ENCODE results near the gene DAGLA.
A peak's percentile ranks its signal among the peaks of the same experiment; 100 is the strongest.

The DAGLA gene

GRCh38 chr11:61760946-61761345, 80.8 kb downstream of the DAGLA start:
- no peak overlapping the region for H3K9ac ChIP-seq
- TF ChIP-seq Cebpa-rat (IDR thresholded peaks at IDR 0.05), result no peak

GRCh38 chr11:61761440-61762222, 81.4 kb downstream of the DAGLA start:
- H3K4me1 ChIP-seq, result peaks cover 12 to 21% (median 15%) of the 10 kb centered on the region in 10 experiments
- H3K9me3 ChIP-seq (replicated peaks in 1 of 11), result no peaks in the 10 kb centered on the region
- H3K36me3 ChIP-seq, result no peaks in the 10 kb centered on the region
- no peaks in the 10 kb centered on the region for H3K27me3 ChIP-seq
- H3K27ac ChIP-seq, result no peak overlapping the region
- H4K20me1 ChIP-seq, result no peaks in the 10 kb centered on the region
- H3K9ac ChIP-seq, result no peak overlapping the region
- H3K4me3 ChIP-seq, result no peak overlapping the region
- no peak for TF ChIP-seq Cebpa-rat (IDR thresholded peaks at IDR 0.05)
- no peak overlapping the region for H3K4me2 ChIP-seq

More at GRCh38 chr11:61760946-61761345, 80.8 kb downstream of the DAGLA start:
- Histone ChIP-seq H3K4me1 (peaks cover 19 to 23% (median 21%) of the 10 kb centered on the region in 10 experiments), H4K20me1 (no peaks in the 10 kb centered on the region), H3K4me2 (no peak overlapping the region), H3K36me3 (no peaks in the 10 kb centered on the region), H3K4me3 (no peak overlapping the region), H3K27ac (no peak overlapping the region), H3K27me3 (no peaks in the 10 kb centered on the region), H3K9me3 (replicated peaks in 1 of 11) (no peaks in the 10 kb centered on the region)

GRCh38 chr11:61762223-61762615, 82.0 kb downstream of the DAGLA start:
- H3K9ac ChIP-seq, result no peak overlapping the region; a peak in 1 of 22 replicates
- H3K4me1 ChIP-seq, result peaks cover 6 to 20% (median 10%) of the 10 kb centered on the region in 10 experiments
- no peak overlapping the region for H3K27ac ChIP-seq
- H3K4me3 ChIP-seq, result no peak overlapping the region
- H3K36me3 ChIP-seq, result no peaks in the 10 kb centered on the region
- H3K27me3 ChIP-seq, result no peaks in the 10 kb centered on the region
- no peak for TF ChIP-seq Cebpa-rat (IDR thresholded peaks at IDR 0.05)
- no peaks in the 10 kb centered on the region for H4K20me1 ChIP-seq
- H3K4me2 ChIP-seq, result no peak overlapping the region
- no peaks in the 10 kb centered on the region for H3K9me3 ChIP-seq (replicated peaks in 1 of 11)

GRCh38 chr11:61762798-61763197, 82.6 kb downstream of the DAGLA start:
- Histone ChIP-seq H3K4me3 (no peak overlapping the region), H3K9me3 (replicated peaks in 1 of 11) (no peaks in the 10 kb centered on the region), H3K9ac (no peak overlapping the region; a peak in 1 of 22 replicates), H3K4me1 (peaks cover under 1 to 15% (median 5%) of the 10 kb centered on the region in 10 experiments; a peak in 16 of 20 replicates), H3K36me3 (no peaks in the 10 kb centered on the region), H4K20me1 (no peaks in the 10 kb centered on the region), H3K4me2 (no peak overlapping the region), H3K27ac (no peak overlapping the region), H3K27me3 (no peaks in the 10 kb centered on the region)
- no peak for TF ChIP-seq Cebpa-rat (IDR thresholded peaks at IDR 0.05)

GRCh38 chr11:61763930-61764605, 83.9 kb downstream of the DAGLA start:
- no peak overlapping the region for H3K9ac ChIP-seq
- no peaks in the 10 kb centered on the region for H3K9me3 ChIP-seq (replicated peaks in 1 of 11)
- no peaks in the 10 kb centered on the region for H3K27me3 ChIP-seq
- H3K27ac ChIP-seq, result no peak overlapping the region
- H3K4me3 ChIP-seq, result no peak overlapping the region
- H4K20me1 ChIP-seq, result no peaks in the 10 kb centered on the region
- peaks cover 5 to 18% (median 11%) of the 10 kb centered on the region in 10 experiments; a peak in 18 of 20 replicates for H3K4me1 ChIP-seq
- no peaks in the 10 kb centered on the region for H3K36me3 ChIP-seq
- no peak for TF ChIP-seq Cebpa-rat (IDR thresholded peaks at IDR 0.05)
- H3K4me2 ChIP-seq, result no peak overlapping the region

GRCh38 chr11:61764606-61765260, 84.5 kb downstream of the DAGLA start:
- Histone ChIP-seq H3K4me3 (no peak overlapping the region), H3K36me3 (no peaks in the 10 kb centered on the region), H4K20me1 (no peaks in the 10 kb centered on the region), H3K4me1 (peaks cover 5 to 21% (median 14%) of the 10 kb centered on the region in 10 experiments; a peak in 18 of 20 replicates), H3K9me3 (replicated peaks in 1 of 11) (no peaks in the 10 kb centered on the region), H3K9ac (no peak overlapping the region), H3K4me2 (no peak overlapping the region), H3K27ac (no peak overlapping the region), H3K27me3 (no peaks in the 10 kb centered on the region)
- no peak for TF ChIP-seq Cebpa-rat (IDR thresholded peaks at IDR 0.05)

GRCh38 chr11:61765550-61766253, 85.5 kb downstream of the DAGLA start:
- H4K20me1 ChIP-seq, result no peaks in the 10 kb centered on the region
- no peak overlapping the region for H3K4me3 ChIP-seq
- no peak overlapping the region for H3K9ac ChIP-seq
- H3K9me3 ChIP-seq (replicated peaks in 1 of 11), result no peaks in the 10 kb centered on the region
- H3K27ac ChIP-seq, result no peak overlapping the region
- TF ChIP-seq Cebpa-rat (IDR thresholded peaks at IDR 0.05), result no peak
- no peaks in the 10 kb centered on the region for H3K36me3 ChIP-seq
- peaks cover 5 to 22% (median 14%) of the 10 kb centered on the region in 10 experiments; a peak in 19 of 20 replicates for H3K4me1 ChIP-seq
- no peaks in the 10 kb centered on the region for H3K27me3 ChIP-seq
- H3K4me2 ChIP-seq, result no peak overlapping the region

GRCh38 chr11:61766353-61766841, 86.2 kb downstream of the DAGLA start:
- no peaks in the 10 kb centered on the region for H3K9me3 ChIP-seq (replicated peaks in 1 of 11)
- H4K20me1 ChIP-seq, result no peaks in the 10 kb centered on the region
- H3K4me2 ChIP-seq, result peak overlapping the region in 2 of 11 experiments; percentile 6 to 33; a peak in 2 of 22 replicates
- H3K4me1 ChIP-seq, result peaks cover 9 to 29% (median 19%) of the 10 kb centered on the region in 10 experiments
- no peaks in the 10 kb centered on the region for H3K27me3 ChIP-seq
- no peak for TF ChIP-seq Cebpa-rat (IDR thresholded peaks at IDR 0.05)
- no peak overlapping the region for H3K27ac ChIP-seq
- H3K36me3 ChIP-seq, result no peaks in the 10 kb centered on the region
- H3K9ac ChIP-seq, result no peak overlapping the region
- H3K4me3 ChIP-seq, result no peak overlapping the region

Measured in BLaER1 treated with 17β-estradiol and CSF1 and Interleukin-3, amounts not matched to agents 10 nM and 100 nM (cell line).